HG03103 (cell line): ENCODE results near the gene NSUN4.

Experiments used
- ATAC-seq: cut with Tn5 transposase; IDR thresholded peaks from one replicate; pipeline ENCODE4 v1.9.1; 2021; ENCODE audit warnings: low read depth; ENCODE audit not compliant: unreplicated experiment

The NSUN4 gene

DNA sequence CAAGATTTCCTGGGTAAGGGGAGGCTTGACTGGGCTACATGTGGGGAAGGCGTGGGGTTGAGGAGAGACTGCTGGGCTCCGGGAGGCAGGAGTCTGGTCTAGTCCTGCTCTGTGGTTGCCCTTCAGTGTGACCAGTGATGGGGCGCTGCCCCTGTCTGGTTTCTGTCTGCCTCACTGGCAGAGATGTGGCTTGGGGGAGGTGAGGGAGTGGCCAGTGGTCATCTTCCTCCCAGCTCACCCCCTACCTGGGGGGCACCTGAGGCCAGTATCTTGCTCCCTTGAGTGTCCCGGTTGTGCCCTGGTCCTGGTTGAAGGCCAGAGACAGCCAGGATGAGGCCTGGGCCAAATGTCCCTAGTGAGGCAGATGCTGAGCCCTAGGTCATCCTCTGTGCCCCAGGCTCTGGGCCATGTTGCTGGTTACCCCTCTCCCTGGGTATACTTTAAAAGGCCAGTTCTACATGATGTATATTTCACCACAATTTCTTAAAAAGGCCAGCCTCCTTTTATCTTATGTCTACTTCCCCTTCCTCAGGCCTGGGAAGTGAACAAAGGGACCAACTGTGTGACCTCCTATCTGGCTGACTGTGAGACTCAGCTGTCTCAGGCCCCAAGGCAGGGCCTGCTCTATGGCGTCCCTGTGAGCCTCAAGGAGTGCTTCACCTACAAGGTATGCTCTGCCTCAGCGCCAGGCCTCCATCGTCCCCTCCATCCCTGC lies 64.0 kb downstream of the NSUN4 start:
- ATAC-seq = no peak

DNA sequence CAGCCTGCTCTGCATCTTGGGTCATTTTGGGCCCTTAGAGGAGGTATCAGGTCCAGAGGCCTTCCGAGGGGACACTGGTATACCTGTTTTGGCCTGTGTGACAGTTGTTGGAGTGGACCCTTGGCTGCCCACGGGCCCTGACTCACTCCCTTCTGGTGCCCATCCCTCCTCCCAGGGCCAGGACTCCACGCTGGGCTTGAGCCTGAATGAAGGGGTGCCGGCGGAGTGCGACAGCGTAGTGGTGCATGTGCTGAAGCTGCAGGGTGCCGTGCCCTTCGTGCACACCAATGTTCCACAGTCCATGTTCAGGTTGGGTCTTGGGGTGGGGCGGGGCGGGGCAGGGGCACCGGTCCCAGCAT lies 64.6 kb downstream of the NSUN4 start:
- no peak for ATAC-seq

DNA sequence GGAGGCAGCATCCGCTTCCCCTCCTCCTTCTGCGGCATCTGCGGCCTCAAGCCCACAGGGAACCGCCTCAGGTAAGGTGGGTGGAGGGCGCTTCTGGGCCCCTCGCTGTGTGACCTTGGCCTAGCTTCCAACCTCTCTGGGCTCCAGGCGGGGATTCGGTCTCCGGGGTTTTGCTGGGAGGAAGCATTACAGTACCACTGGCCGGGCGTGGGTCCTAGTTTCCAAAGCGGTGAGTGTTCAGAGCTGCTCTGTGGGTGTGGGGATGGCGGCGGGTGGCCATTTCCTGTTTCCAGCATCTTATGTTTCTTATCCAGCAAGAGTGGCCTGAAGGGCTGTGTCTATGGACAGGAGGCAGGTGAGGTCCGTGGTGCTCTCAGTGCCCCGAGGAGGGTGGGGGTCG lies 65.1 kb downstream of the NSUN4 start:
- no peak for ATAC-seq

DNA sequence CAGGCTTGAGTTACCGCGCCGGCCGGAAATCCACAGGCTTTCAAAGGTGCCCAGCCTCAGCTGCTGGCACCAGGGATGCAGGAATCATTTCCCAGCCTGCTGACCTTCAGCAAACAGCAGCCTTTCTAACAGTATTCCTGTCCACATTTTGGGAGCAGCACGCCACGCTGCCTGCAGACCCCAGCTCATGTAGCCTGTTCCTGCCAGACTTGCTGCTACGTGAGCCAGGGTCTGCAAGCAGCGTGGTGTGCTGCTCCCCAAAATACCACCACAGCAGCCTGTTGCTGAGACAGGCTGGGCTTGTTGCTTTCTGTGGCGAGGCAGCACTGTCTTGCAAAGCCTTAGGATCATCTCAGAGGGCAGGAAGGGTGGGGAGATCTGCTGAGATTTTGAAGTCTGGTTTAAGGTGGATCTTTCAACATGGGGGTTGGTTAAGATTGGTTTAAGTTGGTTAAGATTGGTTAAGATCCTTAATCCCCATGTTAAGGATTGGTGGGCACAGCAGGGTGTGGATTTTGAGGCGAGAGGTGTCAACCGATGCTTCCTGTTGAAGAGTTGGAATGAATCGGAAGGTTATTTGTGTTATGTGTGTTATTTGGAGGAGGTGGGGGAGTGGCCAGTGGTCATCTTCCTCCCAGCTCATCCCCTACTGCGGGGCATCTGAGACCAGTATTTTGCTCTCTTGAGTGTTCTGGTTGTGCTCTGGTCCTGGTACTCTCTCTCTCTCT lies 66.4 kb downstream of the NSUN4 start:
- no peak for ATAC-seq

DNA sequence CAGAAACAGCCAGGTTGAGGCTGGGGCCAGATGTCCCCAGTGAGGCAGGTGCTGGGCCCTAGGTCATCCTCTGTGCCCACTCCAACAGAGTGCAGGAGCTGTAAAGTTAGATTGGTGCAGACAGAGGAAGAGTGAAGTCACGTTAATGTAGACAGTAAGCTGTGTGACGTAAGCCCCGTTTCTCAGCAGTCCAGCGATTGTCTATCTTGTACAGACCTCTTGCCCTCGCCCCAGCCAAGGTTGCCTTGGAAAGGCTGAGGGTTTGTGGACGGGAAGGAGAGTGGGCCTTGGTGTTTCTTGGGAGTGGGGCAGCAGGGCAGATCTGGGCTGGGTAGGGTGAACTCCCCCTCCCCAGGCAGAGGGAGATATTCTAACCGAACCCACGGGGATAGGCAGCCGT lies 67.0 kb downstream of the NSUN4 start:
- ATAC-seq = no peak

DNA sequence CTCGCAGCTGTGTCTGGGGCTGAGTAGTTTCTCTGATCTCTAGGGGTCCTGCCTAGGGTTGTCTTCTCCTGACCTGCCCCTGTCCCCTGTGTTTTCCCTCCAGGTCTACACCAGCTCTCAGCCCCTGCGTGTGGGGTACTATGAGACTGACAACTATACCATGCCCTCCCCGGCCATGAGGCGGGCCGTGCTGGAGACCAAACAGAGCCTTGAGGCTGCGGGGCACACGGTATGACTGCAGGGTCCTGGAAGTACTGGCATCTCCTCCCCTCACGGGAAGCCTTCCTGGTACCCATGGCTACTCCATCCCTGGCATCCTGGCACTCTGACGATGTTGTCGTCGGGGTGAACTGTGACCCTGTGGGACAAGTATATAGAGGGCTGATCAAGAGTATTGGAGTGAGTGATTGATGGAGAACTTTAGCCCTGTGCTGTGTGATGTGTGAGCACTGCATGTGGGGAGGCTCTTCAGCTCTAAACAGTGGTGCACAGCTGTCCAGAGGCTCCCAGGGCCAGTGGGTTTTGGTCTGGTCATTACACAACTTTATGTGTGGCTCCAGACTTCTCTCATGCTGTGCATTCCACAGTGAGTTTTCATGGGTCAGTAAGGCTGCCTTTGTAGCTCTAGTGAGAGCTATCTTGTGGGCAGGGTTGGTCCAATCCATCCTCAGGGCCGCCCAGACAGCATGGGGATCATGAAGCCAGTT lies 67.9 kb downstream of the NSUN4 start:
- no peak for ATAC-seq

DNA sequence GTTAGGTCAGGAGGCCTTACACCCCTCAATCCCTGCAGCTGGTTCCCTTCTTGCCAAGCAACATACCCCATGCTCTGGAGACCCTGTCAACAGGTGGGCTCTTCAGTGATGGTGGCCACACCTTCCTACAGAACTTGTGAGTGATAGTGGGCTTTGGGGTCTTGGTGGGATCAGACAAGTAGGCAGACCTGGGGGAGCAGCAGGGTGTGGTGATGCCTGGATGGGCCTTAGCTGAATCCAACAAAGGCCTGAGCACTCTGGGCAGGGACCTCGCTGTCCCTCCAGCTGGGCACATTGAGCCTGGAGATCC lies 68.4 kb downstream of the NSUN4 start:
- no peak for ATAC-seq

DNA sequence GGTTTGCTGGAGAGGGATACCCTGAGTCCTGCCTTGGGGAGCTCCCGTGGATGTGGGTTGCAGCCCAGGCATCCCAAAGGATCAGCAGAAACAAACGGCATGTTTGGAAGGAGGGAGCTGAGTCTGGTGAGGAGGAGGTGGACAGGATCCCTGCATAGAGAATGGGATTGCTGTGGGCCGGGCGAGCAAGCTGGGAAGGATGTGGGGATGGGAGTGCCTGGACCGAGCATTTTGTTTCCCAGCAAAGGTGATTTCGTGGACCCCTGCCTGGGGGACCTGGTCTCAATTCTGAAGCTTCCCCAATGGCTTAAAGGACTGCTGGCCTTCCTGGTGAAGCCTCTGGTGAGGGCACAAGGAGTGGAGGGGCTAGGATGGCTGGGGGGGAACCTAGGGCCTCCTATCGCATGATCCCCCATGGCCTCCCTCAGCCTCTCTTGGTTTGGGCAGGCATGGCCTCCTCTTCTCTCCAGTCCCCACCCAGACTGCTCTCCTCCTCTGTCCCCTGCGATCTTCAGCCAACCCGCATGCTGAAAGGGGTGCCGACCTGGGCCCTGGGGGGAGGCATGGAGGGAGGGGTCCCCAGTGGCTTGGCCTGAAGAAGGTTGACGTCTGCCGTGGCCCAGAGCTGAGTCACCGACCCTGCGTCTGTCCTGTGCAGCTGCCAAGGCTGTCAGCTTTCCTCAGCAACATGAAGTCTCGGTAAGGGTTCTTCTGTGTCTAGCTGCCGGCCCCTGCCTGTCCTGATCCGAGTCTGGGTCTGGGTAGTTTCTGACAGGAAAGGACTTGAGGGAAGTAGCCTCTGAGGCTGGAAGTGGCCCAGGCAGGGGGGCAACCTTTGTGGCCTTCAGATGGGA lies 69.8 kb downstream of the NSUN4 start:
- ATAC-seq = no peak

DNA sequence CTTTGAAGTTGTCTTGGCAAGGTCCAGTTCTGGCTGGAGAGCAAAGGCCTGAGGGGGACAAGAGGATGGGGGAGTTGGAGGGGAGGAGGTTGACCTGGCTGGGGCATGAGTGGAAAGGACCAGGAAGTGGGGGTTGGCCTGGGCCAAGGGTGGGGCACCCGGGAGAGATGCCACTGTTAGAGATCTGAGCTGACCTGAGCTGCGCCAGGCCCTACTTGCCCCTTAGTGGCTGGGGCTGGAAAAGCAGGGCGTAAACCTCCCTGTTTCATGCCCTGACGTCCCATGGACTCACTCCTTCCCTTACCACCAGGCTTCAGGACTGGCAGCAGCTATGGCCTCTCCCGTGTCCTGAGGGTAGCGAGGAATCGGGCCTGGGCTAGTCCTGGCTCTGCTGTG lies 70.4 kb downstream of the NSUN4 start:
- no peak for ATAC-seq
